ENCODE measurements around the gene OCLN. TPM values are rescaled to one million over a fixed set of nuclear protein-coding genes. Genes with fewer than 3 reads are reported as not detected.
"Not testable (repeated sequence)": the region's sequence is repeated elsewhere in the genome, so short reads cannot be mapped to it uniquely, and the experiment has no call there.

OCLN gene
- total and polyA plus RNA-seq, 7 donors = 0.06 to 0.58 (median 0.21) TPM

- no peak for ATAC-seq
- no peaks in the 10 kb centered on the region for H3K4me1 ChIP-seq
- no peak for TF ChIP-seq CTCF (IDR thresholded peaks at IDR 0.05)
- no peaks in the 10 kb centered on the region for H3K9me3 ChIP-seq
- H3K27me3 ChIP-seq (ENCODE audit: insufficient read depth in 3 of 3, low read length in 2 of 3) = no peaks in the 10 kb centered on the region
- WGBS, 3 donors = 38 to 42% (median 38%) methylated on average over 3 of the region's 3 CpGs
- intact Hi-C loops (cut with DNase I) = no loop called here
- no peak overlapping the region for H3K27ac ChIP-seq
- no peak for DNase-seq
- H3K36me3 ChIP-seq (ENCODE audit: insufficient read depth in 1 of 2, low read depth in 1 of 2) = no peaks in the 10 kb centered on the region
- no peak overlapping the region for H3K4me3 ChIP-seq
Measured at GRCh38 chr5:69531406-69531801, 38.8 kb downstream of the OCLN start.

DNA sequence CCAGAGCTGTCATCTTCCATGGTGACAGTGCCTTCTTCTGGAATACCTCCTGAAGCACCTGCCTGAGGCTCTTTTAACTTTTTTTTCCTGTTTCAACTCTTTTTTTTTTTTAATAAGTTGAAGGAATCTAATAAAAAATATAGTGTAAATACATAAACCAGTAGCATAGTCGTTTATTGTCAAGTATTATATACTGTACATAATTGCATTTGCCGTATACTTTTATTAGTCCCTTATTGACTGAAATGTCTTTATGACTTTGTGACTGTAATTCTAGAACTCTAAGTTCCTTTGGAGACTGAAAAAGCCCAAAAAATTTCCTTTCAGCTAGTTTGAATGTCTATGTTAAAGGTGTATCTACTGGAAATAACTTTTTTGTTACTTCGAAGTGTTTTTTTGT lies 45.3 kb downstream of the OCLN start:
- H3K4me1 ChIP-seq; H3K4me3 ChIP-seq; H3K27me3 ChIP-seq (ENCODE audit: insufficient read depth in 3 of 3, low read length in 2 of 3); H3K9me3 ChIP-seq; ATAC-seq; DNase-seq; intact Hi-C loops (cut with DNase I); H3K27ac ChIP-seq; H3K36me3 ChIP-seq (ENCODE audit: insufficient read depth in 1 of 2, low read depth in 1 of 2): not testable (repeated sequence)
- 42 to 72% (median 55%) methylated on average over 2 to 3 of the region's 3 CpGs for WGBS, 3 donors

DNA sequence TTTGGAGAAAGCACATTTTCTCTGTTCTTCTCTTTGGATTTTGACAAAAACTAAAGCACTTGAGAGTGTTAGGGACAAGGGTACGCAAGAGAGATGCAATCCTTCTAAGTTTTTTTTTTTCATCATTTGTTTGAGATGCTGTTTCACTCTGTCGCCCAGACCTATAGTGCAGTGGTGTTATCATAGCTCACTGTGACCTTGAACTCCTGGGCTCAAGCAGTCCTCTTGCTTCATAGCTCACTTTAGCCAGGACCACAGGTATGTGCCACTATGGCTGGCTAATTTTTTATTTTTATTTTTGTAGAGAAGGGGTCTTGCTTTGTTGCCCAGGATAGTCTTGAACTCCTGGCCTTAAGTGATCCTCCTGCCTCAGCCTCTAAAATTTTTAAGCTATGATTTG lies 46.1 kb downstream of the OCLN start:
- ATAC-seq; H3K36me3 ChIP-seq (ENCODE audit: insufficient read depth in 1 of 2, low read depth in 1 of 2); H3K27me3 ChIP-seq (ENCODE audit: insufficient read depth in 3 of 3, low read length in 2 of 3); H3K9me3 ChIP-seq; H3K27ac ChIP-seq; intact Hi-C loops (cut with DNase I); DNase-seq; H3K4me3 ChIP-seq; H3K4me1 ChIP-seq: not testable (repeated sequence)
- 80 to 86% (median 85%) methylated on average over 1 of the region's 2 CpGs for WGBS, 3 donors

- H3K4me3 ChIP-seq; H3K27ac ChIP-seq; H3K27me3 ChIP-seq (ENCODE audit: insufficient read depth in 3 of 3, low read length in 2 of 3); H3K36me3 ChIP-seq (ENCODE audit: insufficient read depth in 1 of 2, low read depth in 1 of 2); DNase-seq; H3K9me3 ChIP-seq; H3K4me1 ChIP-seq; intact Hi-C loops (cut with DNase I); ATAC-seq: not testable (repeated sequence)
- no CpG with 5 or more reads among the region's 1 CpG for WGBS, 3 donors
Measured at GRCh38 chr5:69541347-69541746, 48.8 kb downstream of the OCLN start.

- H3K9me3 ChIP-seq; H3K27ac ChIP-seq; H3K27me3 ChIP-seq (ENCODE audit: insufficient read depth in 3 of 3, low read length in 2 of 3); H3K4me3 ChIP-seq; H3K36me3 ChIP-seq (ENCODE audit: insufficient read depth in 1 of 2, low read depth in 1 of 2); DNase-seq; H3K4me1 ChIP-seq; intact Hi-C loops (cut with DNase I); ATAC-seq: not testable (repeated sequence)
- WGBS, 3 donors = no CpG with 5 or more reads among the region's 3 CpGs
Measured at GRCh38 chr5:69542838-69543618, 50.4 kb downstream of the OCLN start.

GRCh38 chr5:69544602-69545001 lies 52.0 kb downstream of the OCLN start:
- H3K4me1 ChIP-seq; intact Hi-C loops (cut with DNase I); H3K9me3 ChIP-seq; H3K27me3 ChIP-seq (ENCODE audit: insufficient read depth in 3 of 3, low read length in 2 of 3); H3K4me3 ChIP-seq; ATAC-seq; H3K36me3 ChIP-seq (ENCODE audit: insufficient read depth in 1 of 2, low read depth in 1 of 2); DNase-seq; H3K27ac ChIP-seq: not testable (repeated sequence)
- no CpG with 5 or more reads among the region's 7 CpGs for WGBS, 3 donors

GRCh38 chr5:69559908-69560330 lies 67.3 kb downstream of the OCLN start, which contains the start of gene GTF2H2C:
GTF2H2C (plus strand) TSS chr5:69560191; CDS start chr5:69565133, 4,942 bp downstream.
- intact Hi-C loops (cut with DNase I); H3K27me3 ChIP-seq (ENCODE audit: insufficient read depth in 3 of 3, low read length in 2 of 3); H3K9me3 ChIP-seq; H3K4me1 ChIP-seq; H3K27ac ChIP-seq; H3K36me3 ChIP-seq (ENCODE audit: insufficient read depth in 1 of 2, low read depth in 1 of 2): not testable (repeated sequence)
- WGBS, 3 donors = 1% methylated on average over 26 to 39 of the region's 40 CpGs
- TF ChIP-seq CTCF (IDR thresholded peaks at IDR 0.05) = peak; percentile 17
- peak within 1 kb of the TSS; percentile 67 for H3K4me3 ChIP-seq
- ATAC-seq (peak; percentile 97 to 100 (median 99)), DNase-seq (peak; percentile 50 to 83)

GRCh38 chr5:69560587-69561431 lies 68.2 kb downstream of the OCLN start:
- H3K4me1 ChIP-seq; H3K27ac ChIP-seq; intact Hi-C loops (cut with DNase I); H3K27me3 ChIP-seq (ENCODE audit: insufficient read depth in 3 of 3, low read length in 2 of 3); H3K36me3 ChIP-seq (ENCODE audit: insufficient read depth in 1 of 2, low read depth in 1 of 2); DNase-seq; H3K9me3 ChIP-seq: not testable (repeated sequence)
- H3K4me3 ChIP-seq = peak overlapping the region; percentile 61
- 29 to 46% (median 38%) methylated on average over 15 to 27 of the region's 31 CpGs for WGBS, 3 donors
- peak in 2 of 4 donors; percentile 1 to 26 for ATAC-seq

DNA sequence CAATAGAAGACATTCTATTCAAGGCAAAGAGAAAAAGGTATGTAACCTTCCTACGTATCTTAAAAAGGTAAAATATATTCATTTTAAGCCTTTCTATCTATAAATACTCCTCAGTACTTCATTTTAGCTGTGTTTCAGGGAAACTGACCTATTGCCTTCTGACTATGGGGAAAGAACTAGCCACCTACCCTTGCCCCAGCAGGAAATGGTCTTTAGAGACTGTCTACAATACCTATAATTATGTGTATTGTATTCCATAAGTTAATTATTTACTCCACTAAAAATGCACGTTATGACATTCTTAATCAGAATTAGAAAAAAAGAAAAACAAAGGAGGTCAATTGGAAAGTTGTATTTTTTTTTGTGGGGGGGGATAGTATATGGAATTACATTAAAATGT lies 73.6 kb downstream of the OCLN start:
- H3K4me1 ChIP-seq; H3K27me3 ChIP-seq (ENCODE audit: insufficient read depth in 3 of 3, low read length in 2 of 3); H3K27ac ChIP-seq; H3K9me3 ChIP-seq; H3K4me3 ChIP-seq; H3K36me3 ChIP-seq (ENCODE audit: insufficient read depth in 1 of 2, low read depth in 1 of 2); intact Hi-C loops (cut with DNase I); ATAC-seq; DNase-seq: not testable (repeated sequence)
- 92 to 97% (median 92%) methylated on average over 2 of the region's 2 CpGs for WGBS, 3 donors
